Measurements from ENCODE around the gene SPART.
A peak's percentile ranks its signal among the peaks of the same experiment; 100 is the strongest.
"Not testable (repeated sequence)": the region's sequence is repeated elsewhere in the genome, so short reads cannot be mapped to it uniquely, and the experiment has no call there.

SPART gene

GRCh38 chr13:36354842-36355623, 8.8 kb upstream of the SPART start:
- no peak for DNase-seq (ENCODE audit: low read depth)

DNA sequence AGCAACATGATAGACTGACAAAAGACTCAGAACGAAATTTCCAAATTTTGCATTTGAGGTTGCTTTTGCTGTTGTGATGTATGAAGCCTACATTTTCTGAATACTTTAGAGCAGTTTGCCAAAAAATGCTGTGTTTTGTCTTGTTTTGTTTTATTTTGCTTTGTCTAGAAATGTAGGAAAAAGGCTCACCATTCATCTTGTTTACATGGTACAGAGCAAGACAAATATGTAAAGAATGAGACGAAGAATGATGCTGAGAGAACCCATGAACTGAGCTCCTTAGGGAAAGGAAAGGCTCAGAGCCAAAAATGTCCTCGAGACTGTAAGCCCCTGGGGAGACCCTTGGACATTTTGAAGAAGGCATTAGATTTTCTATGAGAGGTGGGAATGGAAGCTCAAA, 6.8 kb upstream of the SPART start:
- DNase-seq (ENCODE audit: low read depth), result peak; percentile 53

- peak; percentile 70 for DNase-seq (ENCODE audit: low read depth)
Measured at GRCh38 chr13:36352350-36352749, 6.2 kb upstream of the SPART start.

GRCh38 chr13:36347531-36348210, 1.5 kb upstream of the SPART start:
- no peak for DNase-seq (ENCODE audit: low read depth)

DNA sequence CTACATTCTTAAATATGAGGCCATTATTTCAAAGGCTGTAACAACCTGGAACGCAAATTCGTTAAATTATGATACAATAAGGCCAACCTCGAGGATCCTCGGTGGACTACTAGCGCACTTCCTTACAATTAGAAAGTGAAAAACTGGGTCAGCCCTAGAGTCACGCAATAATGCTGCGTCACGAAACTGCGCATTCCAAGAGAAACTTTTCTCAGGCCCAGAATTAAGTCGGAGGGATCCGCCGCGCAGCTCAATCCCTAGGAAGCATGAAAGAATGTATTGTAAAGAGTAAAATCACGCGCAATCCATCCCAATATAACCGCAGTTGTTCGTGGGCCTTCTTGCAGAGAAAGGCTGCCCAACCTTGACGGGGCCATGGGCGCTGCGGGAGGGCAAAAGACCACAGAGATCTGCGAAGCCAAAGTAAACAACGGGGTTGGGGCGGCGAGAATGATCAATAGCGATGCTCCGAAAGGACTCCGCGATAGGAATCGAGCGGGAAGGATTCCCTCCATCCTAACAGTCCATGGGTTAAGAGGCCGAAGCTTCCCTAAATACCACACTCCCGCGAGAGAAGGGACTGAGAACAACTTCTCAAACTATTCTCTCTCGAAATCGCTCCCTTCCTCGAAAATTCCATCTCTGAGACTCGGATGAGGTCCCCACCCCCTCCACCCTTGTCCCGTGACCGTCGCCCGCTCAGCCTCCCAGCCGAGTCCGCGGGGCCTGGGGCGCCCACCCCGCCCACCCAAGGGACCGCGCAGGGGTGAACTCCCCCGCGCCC, 564 bp downstream of the SPART start:
- DNase-seq (ENCODE audit: low read depth), result peak; percentile 92

- DNase-seq (ENCODE audit: low read depth), result peak; percentile 32
Measured at GRCh38 chr13:36344886-36345437, 1.2 kb downstream of the SPART start.

DNA sequence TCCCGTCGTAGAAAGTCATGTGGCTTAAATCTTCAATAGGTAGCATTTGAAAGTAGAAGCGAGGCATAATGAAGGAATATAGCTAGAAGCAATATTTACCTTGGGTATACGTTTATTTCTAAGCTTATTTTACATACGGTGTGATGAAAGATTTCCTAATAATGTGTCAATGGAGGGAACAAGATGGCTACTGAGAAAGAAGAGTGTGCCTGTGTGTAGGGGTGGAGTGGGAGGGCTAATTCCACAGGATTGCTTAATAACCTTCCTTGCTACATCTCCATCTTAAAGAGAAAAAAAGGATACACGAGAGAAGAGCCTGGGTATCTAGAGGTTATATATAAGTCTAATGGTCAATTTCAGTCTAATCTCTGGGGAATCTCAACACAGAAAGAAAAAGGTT, 2.0 kb downstream of the SPART start:
- DNase-seq (ENCODE audit: low read depth), result peak; percentile 95

GRCh38 chr13:36343766-36344165, 2.4 kb downstream of the SPART start:
- DNase-seq (ENCODE audit: low read depth), result no peak

- no peak for DNase-seq (ENCODE audit: low read depth)
Measured at GRCh38 chr13:36342715-36343114, 3.5 kb downstream of the SPART start.

DNA sequence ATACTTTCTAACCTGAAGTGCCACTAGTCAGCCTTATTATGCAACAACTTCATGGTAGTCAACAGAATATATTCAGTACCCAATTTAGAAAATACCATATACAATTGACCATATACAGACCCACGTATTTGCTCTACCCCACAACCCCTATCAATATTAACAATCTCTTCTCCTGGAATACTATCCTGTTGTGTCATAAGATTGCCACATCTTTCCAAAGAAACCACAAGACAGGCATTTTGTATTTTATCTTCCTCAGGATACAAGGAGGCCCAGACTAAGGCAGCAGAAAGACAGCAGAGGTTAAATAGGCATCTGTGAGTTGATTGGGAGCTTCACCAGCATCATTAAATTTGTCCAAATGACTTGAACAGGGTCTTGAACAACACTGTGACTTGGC, 4.5 kb downstream of the SPART start:
- peak; percentile 88 for DNase-seq (ENCODE audit: low read depth)

- no peak for DNase-seq (ENCODE audit: low read depth)
Measured at GRCh38 chr13:36339600-36340155, 6.5 kb downstream of the SPART start.

- DNase-seq (ENCODE audit: low read depth), result no peak
Measured at GRCh38 chr13:36337938-36338641, 8.1 kb downstream of the SPART start.

GRCh38 chr13:36332986-36333385, 13.2 kb downstream of the SPART start:
- DNase-seq (ENCODE audit: low read depth), result no peak

- not testable (repeated sequence) for DNase-seq (ENCODE audit: low read depth)
Measured at GRCh38 chr13:36332255-36332654, 13.9 kb downstream of the SPART start.

GRCh38 chr13:36331280-36331679, 14.9 kb downstream of the SPART start:
- DNase-seq (ENCODE audit: low read depth), result no peak

DNA sequence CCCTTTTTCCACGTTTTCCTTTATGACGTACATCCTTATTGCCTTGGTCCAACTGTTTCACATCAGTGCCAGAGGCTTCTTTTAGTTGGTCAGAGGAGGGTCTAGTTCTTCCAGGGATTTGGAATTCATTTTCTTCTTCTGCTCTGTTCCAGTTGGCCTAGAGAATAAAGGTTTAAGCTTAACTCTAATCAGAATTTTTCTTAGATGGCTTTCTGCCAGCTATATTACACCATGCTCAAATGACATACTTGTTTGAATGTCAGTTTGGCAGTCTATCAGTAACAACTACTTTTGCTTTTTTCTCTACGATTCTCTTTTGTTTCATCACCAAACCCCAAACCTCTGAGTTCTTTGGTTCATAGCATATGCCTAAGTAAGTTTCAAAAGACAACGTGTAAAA, 16.8 kb downstream of the SPART start:
- DNase-seq (ENCODE audit: low read depth), result peak; percentile 47

DNA sequence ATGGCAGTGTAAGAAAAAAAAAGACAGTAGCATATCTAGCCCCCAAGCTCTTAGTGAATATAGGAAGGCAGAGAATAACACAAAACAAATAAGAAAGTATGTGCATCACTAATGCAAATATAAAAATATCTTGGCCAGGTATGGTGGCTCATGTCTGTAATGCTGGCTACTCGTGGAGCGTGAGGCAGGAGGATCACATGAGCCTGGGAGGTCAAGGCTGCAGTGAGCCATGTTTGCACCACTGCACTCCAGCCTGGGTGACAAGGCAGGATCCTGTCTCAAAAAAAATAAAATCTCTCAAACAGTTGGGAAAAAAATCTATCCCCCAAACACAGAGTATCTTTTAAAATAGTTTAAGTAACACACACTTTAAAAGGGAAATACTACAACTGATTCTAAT, 17.4 kb downstream of the SPART start:
- DNase-seq (ENCODE audit: low read depth), result no peak

- no peak for DNase-seq (ENCODE audit: low read depth)
Measured at GRCh38 chr13:36325912-36326311, 20.3 kb downstream of the SPART start.

DNA sequence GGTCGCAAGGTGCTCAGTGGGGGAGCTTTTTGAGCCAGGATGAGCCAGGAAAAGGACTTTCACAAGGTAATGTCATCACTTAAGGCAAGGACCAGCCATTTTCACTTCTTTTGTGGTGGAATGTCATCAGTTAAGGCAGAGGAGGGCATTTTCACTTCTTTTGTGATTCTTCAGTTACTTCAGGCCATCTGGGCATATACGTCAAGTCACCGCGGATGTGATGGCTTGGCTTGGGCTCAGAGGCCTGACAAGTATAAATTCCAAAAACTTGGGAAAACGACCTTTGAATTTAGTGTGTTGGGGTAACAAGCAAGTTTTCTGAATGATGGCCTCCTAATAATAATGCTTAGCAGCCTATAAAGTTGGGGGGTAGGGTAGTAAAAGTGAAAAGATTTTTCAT, 21.3 kb downstream of the SPART start:
- DNase-seq (ENCODE audit: low read depth), result not testable (repeated sequence)

DNA sequence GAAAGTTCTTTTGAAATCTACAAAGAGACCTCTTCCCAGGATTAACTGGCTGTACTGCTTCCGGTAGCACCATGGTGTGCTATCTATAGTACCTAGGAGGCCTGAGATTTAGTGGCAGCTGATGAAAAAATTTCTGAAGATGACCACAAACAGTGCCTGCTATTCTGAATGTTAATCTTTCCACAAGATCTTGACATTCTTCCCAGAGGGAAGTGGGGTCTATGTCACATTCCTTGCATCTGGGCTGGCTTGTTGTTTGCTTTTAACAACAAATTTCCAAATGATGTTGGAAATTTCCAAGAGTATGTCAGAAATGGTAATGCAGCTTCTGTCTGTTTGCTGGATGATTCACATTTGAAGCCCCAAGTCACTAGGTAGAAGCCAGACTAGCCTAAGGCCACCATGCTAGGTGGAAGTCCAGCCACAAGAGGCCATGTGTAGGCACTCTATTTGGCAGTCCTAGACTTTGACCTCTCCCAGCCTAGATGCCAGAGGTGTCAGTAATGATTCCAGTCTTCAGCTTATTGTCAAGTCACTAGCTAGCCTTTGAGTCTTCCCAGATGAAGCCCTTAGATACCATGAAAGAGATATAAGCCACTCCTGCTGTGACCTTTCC, 22.1 kb downstream of the SPART start:
- DNase-seq (ENCODE audit: low read depth), result peak; percentile 88

DNA sequence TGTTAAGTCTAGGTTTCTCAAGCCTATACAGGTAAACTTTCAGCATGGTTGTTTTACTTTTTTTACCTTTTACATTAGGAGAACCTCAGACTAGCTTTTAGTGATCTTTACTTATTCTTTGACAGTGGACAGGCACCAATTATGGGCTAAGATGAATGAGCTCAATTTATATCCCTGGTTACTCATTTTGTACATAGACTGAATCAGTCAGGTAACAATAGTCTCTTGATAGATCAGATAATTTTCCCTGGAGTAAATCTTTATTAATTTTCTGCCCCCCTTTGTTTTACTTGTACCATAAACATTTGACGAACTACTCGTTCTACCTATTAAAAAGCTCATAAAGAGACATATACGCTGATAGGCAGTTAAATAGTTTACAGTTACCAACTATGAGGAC, 22.8 kb downstream of the SPART start:
- DNase-seq (ENCODE audit: low read depth), result no peak

Data from amniotic epithelial cell (primary cell).